ENCODE results near the gene USP35.

USP35 gene

DNA sequence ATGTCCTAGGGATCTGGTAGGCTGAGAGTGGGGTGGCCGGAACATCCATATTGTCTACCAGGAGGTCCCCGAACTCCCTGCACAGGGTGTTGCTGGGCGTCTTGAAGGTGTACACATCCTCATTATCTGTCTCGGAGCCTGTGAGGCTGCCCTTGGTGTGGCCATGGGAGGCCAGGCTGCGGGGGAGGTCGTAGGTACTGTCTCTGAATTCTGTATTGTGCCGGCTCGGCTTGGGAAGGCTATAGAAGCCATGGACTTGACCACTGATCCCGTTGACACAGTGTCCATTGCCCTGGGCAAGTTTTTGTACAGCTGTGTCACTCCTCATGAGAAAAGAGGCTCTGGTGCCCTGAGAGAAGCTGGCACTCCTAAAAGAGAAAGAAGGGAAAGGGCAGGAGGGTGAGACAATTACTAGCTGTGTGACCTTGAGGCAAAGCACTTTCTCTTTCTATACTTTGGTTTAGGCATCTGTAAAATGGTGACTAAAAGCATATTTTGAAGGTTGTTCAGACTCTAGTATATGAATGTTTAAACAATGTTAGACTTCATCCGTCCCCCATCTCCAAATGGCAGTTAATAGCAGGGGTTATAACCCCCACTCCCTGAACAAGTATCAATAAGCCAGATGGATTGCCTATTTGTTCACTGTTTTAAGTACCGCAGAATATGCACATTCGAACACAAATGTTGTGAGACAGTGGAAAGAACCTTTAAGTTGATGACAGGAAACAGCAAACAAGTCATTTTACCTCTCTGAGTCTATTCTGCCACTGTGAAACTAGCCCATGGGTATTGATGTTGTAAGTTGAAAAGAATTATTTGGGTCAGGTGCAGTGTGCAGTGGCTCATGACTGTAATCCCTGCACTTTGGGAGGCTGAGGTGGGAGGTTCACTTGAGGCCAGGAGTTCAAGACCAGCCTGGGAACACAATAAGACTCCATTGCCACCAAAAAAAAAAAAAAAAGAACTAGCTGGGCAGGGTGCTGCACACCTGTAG is 38.3 kb downstream of the USP35 start:
- H3K9me3 ChIP-seq (ENCODE audit: insufficient read depth, low read depth, low read length): no peaks in the 10 kb centered on the region
- no peak overlapping the region for H3K9ac ChIP-seq (ENCODE audit: low read depth, low read length, poor library complexity, severe bottlenecking)
- no peak for TF ChIP-seq EZH2phosphoT487 (IDR thresholded peaks at IDR 0.05; ENCODE audit: borderline replicate concordance)
- TF ChIP-seq CTCF (conservative IDR thresholded peaks at IDR 0.05; ENCODE audit: low read length): no peak
- H3K9me2 ChIP-seq (replicated peaks; ENCODE audit: low read depth, low read length): no peaks in the 10 kb centered on the region
- H3K36me3 ChIP-seq (ENCODE audit: insufficient read depth, low read length): no peaks in the 10 kb centered on the region
- peaks cover 8% of the 10 kb centered on the region for H3K4me1 ChIP-seq (ENCODE audit: insufficient read depth, low read length, poor library complexity, severe bottlenecking)
- H2AFZ ChIP-seq (ENCODE audit: low read length): no peak overlapping the region
- no peak overlapping the region for H3K4me3 ChIP-seq (ENCODE audit: low read length, poor library complexity, severe bottlenecking)
- H3K27me3 ChIP-seq (ENCODE audit: insufficient read depth, low read length, poor library complexity, severe bottlenecking): no peaks in the 10 kb centered on the region
- H3K4me2 ChIP-seq (ENCODE audit: low read depth, low read length, poor library complexity, severe bottlenecking): no peak overlapping the region
- H3K79me2 ChIP-seq (ENCODE audit: insufficient read depth, low read length): no peaks in the 10 kb centered on the region
- no peaks in the 10 kb centered on the region for H3F3A ChIP-seq (ENCODE audit: low read depth)
- H4K20me1 ChIP-seq (ENCODE audit: insufficient read depth, low read length, poor library complexity, severe bottlenecking): no peaks in the 10 kb centered on the region

DNA sequence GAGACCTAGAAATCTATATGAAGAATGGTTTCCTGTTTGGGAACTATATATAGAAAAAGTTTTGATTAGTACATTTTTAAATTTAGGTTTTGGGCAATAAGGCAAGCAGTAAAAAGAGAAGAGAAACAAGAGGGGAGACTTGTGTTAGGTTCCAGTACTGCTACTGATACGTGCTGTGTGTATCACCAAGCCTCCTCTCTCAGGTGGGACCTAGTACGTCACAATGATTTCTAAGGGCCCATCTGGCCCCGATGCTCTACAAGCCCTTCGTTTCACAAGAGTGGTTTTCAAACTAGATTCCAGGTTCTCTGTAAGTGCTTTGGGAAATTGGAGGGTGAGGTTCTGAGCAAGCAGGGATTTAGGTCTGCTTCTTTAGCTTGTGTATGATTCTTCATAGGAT is 39.2 kb downstream of the USP35 start:
- Histone ChIP-seq H3K27me3 (ENCODE audit: insufficient read depth, low read length, poor library complexity, severe bottlenecking) (no peaks in the 10 kb centered on the region), H3K79me2 (ENCODE audit: insufficient read depth, low read length) (no peaks in the 10 kb centered on the region), H2AFZ (ENCODE audit: low read length) (no peak overlapping the region), H3K4me2 (ENCODE audit: low read depth, low read length, poor library complexity, severe bottlenecking) (no peak overlapping the region), H3K9me3 (ENCODE audit: insufficient read depth, low read depth, low read length) (no peaks in the 10 kb centered on the region), H3K9me2 (replicated peaks; ENCODE audit: low read depth, low read length) (no peaks in the 10 kb centered on the region), H4K20me1 (ENCODE audit: insufficient read depth, low read length, poor library complexity, severe bottlenecking) (no peaks in the 10 kb centered on the region), H3K4me3 (ENCODE audit: low read length, poor library complexity, severe bottlenecking) (no peak overlapping the region), H3K4me1 (ENCODE audit: insufficient read depth, low read length, poor library complexity, severe bottlenecking) (peaks cover 8% of the 10 kb centered on the region), H3F3A (ENCODE audit: low read depth) (no peaks in the 10 kb centered on the region), H3K9ac (ENCODE audit: low read depth, low read length, poor library complexity, severe bottlenecking) (no peak overlapping the region), H3K36me3 (ENCODE audit: insufficient read depth, low read length) (no peaks in the 10 kb centered on the region)
- TF ChIP-seq CTCF (conservative IDR thresholded peaks at IDR 0.05; ENCODE audit: low read length) (no peak), EZH2phosphoT487 (IDR thresholded peaks at IDR 0.05; ENCODE audit: borderline replicate concordance) (no peak)

DNA sequence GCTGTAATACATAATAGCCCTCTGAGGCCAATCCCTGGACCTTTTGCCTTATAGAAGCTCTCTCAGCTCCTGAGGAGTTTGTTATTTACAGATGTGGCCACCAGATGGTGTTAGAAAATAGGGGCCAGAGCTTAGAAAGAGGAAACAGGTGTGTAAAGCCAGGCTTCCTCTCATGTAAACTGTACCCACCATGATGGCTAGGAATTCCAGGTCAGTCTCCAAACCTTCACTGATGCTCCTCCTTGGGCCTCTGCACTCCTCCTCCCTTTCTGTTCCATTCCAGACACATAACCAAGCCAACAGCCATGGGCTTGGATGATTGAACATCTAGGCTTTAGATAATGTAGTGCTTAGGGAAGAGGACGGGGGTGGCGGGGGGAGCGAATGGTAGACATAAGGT is 39.7 kb downstream of the USP35 start:
- no peaks in the 10 kb centered on the region for H3K9me3 ChIP-seq (ENCODE audit: insufficient read depth, low read depth, low read length)

More for the DNA sequence above, 39.7 kb downstream of the USP35 start:
- H3K27me3 ChIP-seq (ENCODE audit: insufficient read depth, low read length, poor library complexity, severe bottlenecking): no peaks in the 10 kb centered on the region
- no peaks in the 10 kb centered on the region for H3F3A ChIP-seq (ENCODE audit: low read depth)
- no peak overlapping the region for H3K4me3 ChIP-seq (ENCODE audit: low read length, poor library complexity, severe bottlenecking)
- no peaks in the 10 kb centered on the region for H4K20me1 ChIP-seq (ENCODE audit: insufficient read depth, low read length, poor library complexity, severe bottlenecking)
- no peak overlapping the region for H2AFZ ChIP-seq (ENCODE audit: low read length)
- TF ChIP-seq CTCF (conservative IDR thresholded peaks at IDR 0.05; ENCODE audit: low read length): peak; percentile 70
- no peak for TF ChIP-seq EZH2phosphoT487 (IDR thresholded peaks at IDR 0.05; ENCODE audit: borderline replicate concordance)
- H3K9ac ChIP-seq (ENCODE audit: low read depth, low read length, poor library complexity, severe bottlenecking): no peak overlapping the region
- no peaks in the 10 kb centered on the region for H3K9me2 ChIP-seq (replicated peaks; ENCODE audit: low read depth, low read length)
- H3K4me1 ChIP-seq (ENCODE audit: insufficient read depth, low read length, poor library complexity, severe bottlenecking): peaks cover 8% of the 10 kb centered on the region
- no peaks in the 10 kb centered on the region for H3K79me2 ChIP-seq (ENCODE audit: insufficient read depth, low read length)
- no peak overlapping the region for H3K4me2 ChIP-seq (ENCODE audit: low read depth, low read length, poor library complexity, severe bottlenecking)
- no peaks in the 10 kb centered on the region for H3K36me3 ChIP-seq (ENCODE audit: insufficient read depth, low read length)
